GM12878 (cell line): Measurements from ENCODE around the gene DEK. TPM values are rescaled to one million over a fixed set of nuclear protein-coding genes. Genes with fewer than 3 reads are reported as not detected.

Experiments
- ATF7 ChIP-seq: fragments of 450-650 bp; IDR thresholded peaks from 2 replicates; pipeline ENCODE4 v1.6.1; 2016; ENCODE audit warnings: low read depth, mild to moderate bottlenecking
- BRCA1 ChIP-seq: IDR thresholded peaks from 2 replicates; pipeline ENCODE4 v1.6.1; 2011; ENCODE audit warnings: low read depth, low read length, improper control_type of control experiment
- CBFB ChIP-seq: IDR thresholded peaks from 2 replicates; pipeline ENCODE4 v1.6.1; 2016; ENCODE audit warnings: antibody characterized with exemption, low read depth
- CUX1 ChIP-seq: IDR thresholded peaks from 2 replicates; pipeline ENCODE4 v1.6.1; 2012; ENCODE audit warnings: improper control_type of control experiment, low read depth, low read length; ENCODE audit not compliant: insufficient replicate concordance
- FOXK2 ChIP-seq: fragments of 450-650 bp; IDR thresholded peaks from 2 replicates; pipeline ENCODE4 v1.6.1; 2017; ENCODE audit warnings: mild to moderate bottlenecking, moderate library complexity
- HDAC2 ChIP-seq: fragments of 200-600 bp; sonication (generic); IDR thresholded peaks from 2 replicates; pipeline ENCODE4 v1.6.1; 2017
- IKZF1 ChIP-seq: fragments of 450-650 bp; conservative IDR thresholded peaks from 2 replicates; pipeline ENCODE4 v1.6.1; 2017; ENCODE audit warnings: antibody characterized with exemption, mild to moderate bottlenecking
- IKZF2 ChIP-seq, 2 experiments: fragments of 450-650 bp; IDR thresholded peaks; 2 replicates each; pipeline ENCODE4 v1.6.1; 2017; ENCODE audit warnings: mild to moderate bottlenecking in 2 of 2, moderate library complexity in 2 of 2
- IRF5 ChIP-seq: fragments of 450-650 bp; IDR thresholded peaks from 2 replicates; pipeline ENCODE4 v1.6.1; 2017; ENCODE audit warnings: borderline replicate concordance
- NBN ChIP-seq: fragments of 450-650 bp; IDR thresholded peaks from 2 replicates; pipeline ENCODE4 v1.6.1; 2016
- PAX8 ChIP-seq: fragments of 450-650 bp; IDR thresholded peaks from 2 replicates; pipeline ENCODE4 v1.6.1; 2017; ENCODE audit warnings: mild to moderate bottlenecking, moderate library complexity
- PKNOX1 ChIP-seq: fragments of 450-650 bp; IDR thresholded peaks from 2 replicates; pipeline ENCODE4 v1.6.1; 2016; ENCODE audit warnings: mild to moderate bottlenecking
- RB1 ChIP-seq: fragments of 450-650 bp; formaldehyde crosslinking; IDR thresholded peaks from 2 replicates; pipeline ENCODE4 v1.6.1; 2017; ENCODE audit warnings: mild to moderate bottlenecking, borderline replicate concordance
- SIX5 ChIP-seq: IDR thresholded peaks from 2 replicates; pipeline ENCODE4 v1.6.1; 2011; ENCODE audit warnings: mild to moderate bottlenecking, low read depth, low read length, moderate library complexity; ENCODE audit not compliant: severe bottlenecking
- SMC3 ChIP-seq: IDR thresholded peaks from 2 replicates; pipeline ENCODE4 v1.6.1; 2011; ENCODE audit warnings: low read length, improper control_type of control experiment, borderline replicate concordance
- ZNF24 ChIP-seq: fragments of 450-650 bp; IDR thresholded peaks from 2 replicates; pipeline ENCODE4 v1.6.1; 2017; ENCODE audit warnings: antibody characterized with exemption, mild to moderate bottlenecking
- polyA plus RNA-seq, 11 experiments: library from polyadenylated mRNA; depleted of rRNA in 4 of 11; unstranded in 6 of 11; stranded (reverse) in 5 of 11; fragments of >200 nt; fragmentation: Nextera tagmentation in 4 of 11; fragmentation: Illumina TruSeq in 1 of 11; extraction: Ambion mirVana in 4 of 11; extraction: Trizol in 1 of 11; gene quantifications; 1 replicate in 1 of 11; 2 replicates in 10 of 11; pipeline versions ENCODE4 v1.2.1 to v1.2.3, GENCODE V29; 2011 to 2016; ENCODE audit warnings: inconsistent platforms in 2 of 11, missing spikeins in 2 of 11, low read depth in 1 of 11
- total RNA-seq, 4 experiments: library from RNA; depleted of rRNA in 3 of 4; stranded (reverse); fragments of >200 nt in 3 of 4; fragmentation: Illumina TruSeq in 1 of 4; extraction: Trizol in 1 of 4; gene quantifications; 2 replicates each; pipeline versions ENCODE4 v1.2.1 to v1.2.3, GENCODE V29; 2013 to 2021

DEK gene
- total and polyA plus RNA-seq, 10 of the 15 experiments (the other 5 are each of a cell fraction or from before 2014, with no cell fraction given): 111 to 346 (median 196) TPM

GRCh38 chr6:18211338-18211737 lies 53.0 kb downstream of the DEK start (continued):
- TF ChIP-seq PKNOX1: no peak
- no peak for TF ChIP-seq HDAC2
- peak; percentile 35; the same call in 1 of the 2 replicates for TF ChIP-seq SMC3
- no peak for TF ChIP-seq BRCA1
- peak; percentile 81 to 93 for TF ChIP-seq IKZF2 (IDR thresholded peaks at IDR 0.05)
- peak; percentile 81; the same call in 1 of the 2 replicates for TF ChIP-seq NBN
- TF ChIP-seq ZNF24: no peak; the same call in 1 of the 2 replicates
- no peak for TF ChIP-seq SIX5
- TF ChIP-seq PAX8: no peak
- no peak for TF ChIP-seq RB1
- peak; percentile 70 for TF ChIP-seq IKZF1
- peak; percentile 55; the same call in 1 of the 2 replicates for TF ChIP-seq FOXK2
- TF ChIP-seq IRF5: no peak
- peak; percentile 92 for TF ChIP-seq CBFB
- TF ChIP-seq ATF7: peak; percentile 49; the same call in 1 of the 2 replicates
- no peak for TF ChIP-seq CUX1
